HG02852 (cell line): ENCODE measurements around the gene ATOH1.

Experiments used
- ATAC-seq: cut with Tn5 transposase; IDR thresholded peaks from one replicate; pipeline ENCODE4 v1.9.1; 2021; ENCODE audit warnings: mild to moderate bottlenecking, moderate library complexity; ENCODE audit not compliant: unreplicated experiment

Gene ATOH1

DNA sequence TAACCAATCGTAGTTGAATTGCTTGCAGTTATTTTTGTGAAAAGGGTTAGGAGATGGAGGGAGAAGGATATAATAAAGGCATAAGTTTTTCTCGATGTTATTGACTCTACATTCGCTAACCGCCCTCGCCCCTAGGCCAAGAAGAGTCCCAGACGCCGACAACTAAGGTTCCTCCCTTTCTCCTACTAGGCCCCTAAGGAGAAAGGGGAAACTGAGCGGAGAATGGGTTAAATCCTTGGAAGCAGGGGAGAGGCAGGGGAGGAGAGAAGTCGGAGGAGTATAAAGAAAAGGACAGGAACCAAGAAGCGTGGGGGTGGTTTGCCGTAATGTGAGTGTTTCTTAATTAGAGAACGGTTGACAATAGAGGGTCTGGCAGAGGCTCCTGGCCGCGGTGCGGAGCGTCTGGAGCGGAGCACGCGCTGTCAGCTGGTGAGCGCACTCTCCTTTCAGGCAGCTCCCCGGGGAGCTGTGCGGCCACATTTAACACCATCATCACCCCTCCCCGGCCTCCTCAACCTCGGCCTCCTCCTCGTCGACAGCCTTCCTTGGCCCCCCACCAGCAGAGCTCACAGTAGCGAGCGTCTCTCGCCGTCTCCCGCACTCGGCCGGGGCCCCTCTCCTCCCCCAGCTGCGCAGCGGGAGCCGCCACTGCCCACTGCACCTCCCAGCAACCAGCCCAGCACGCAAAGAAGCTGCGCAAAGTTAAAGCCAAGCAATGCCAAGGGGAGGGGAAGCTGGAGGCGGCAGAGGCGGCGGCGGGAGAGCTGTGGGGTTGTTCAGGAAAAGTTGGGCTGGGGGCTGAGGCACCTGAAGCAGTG, 5.9 kb downstream of the ATOH1 start:
- no peak for ATAC-seq

DNA sequence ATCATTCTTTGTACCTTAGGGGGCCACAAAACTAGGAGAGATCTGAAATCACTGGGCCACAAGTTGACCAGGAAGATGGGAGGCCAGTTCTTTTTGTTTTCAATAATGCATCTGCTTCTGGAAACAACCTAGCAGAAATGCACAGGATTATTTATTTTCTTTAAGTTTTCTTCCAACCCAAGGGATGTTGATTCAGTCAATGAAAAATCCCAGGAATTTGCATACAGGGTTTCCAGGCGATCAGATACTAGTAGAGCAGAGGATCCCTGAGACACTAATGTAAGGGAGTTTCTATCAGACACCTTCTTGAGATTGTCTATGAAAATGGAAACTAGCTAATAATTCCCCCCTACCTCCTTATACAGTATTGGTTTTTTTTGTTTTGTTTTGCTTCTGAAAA, 7.4 kb downstream of the ATOH1 start:
- no peak for ATAC-seq

- no peak for ATAC-seq
Observed at GRCh38 chr4:93839704-93840103, 11.2 kb downstream of the ATOH1 start.

- ATAC-seq: no peak
Observed at GRCh38 chr4:93841803-93842345, 13.3 kb downstream of the ATOH1 start.

DNA sequence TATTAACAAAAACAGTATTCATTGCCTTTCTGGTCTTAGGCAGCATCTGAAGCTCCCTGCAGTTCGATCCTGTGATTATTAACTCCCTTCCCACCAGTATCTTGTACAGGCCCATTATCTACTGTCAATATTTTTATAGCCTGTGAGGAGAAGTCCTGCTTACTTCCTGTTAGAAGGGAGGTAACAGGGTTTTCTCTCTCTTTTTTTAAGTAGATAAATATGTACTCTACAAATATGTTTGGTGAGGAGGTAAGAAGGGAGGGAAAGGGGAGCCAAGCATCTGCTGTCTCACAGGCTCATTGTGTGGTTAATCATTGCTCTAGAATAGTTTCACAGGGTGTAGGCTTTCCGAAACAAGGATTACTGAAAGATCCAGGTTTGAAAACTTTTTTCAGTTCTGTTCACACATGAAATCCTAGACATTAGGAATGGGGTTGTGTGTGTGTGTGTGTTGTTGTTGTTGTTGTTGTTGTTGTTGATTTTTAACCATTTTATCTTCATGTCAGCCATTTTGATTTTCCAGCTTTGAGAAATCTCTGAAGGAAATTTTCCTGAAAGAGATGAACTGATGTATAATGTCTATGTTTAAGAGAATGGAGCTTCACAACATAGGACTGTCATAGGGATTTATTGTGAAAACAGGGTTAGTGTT, 14.2 kb downstream of the ATOH1 start:
- no peak for ATAC-seq

DNA sequence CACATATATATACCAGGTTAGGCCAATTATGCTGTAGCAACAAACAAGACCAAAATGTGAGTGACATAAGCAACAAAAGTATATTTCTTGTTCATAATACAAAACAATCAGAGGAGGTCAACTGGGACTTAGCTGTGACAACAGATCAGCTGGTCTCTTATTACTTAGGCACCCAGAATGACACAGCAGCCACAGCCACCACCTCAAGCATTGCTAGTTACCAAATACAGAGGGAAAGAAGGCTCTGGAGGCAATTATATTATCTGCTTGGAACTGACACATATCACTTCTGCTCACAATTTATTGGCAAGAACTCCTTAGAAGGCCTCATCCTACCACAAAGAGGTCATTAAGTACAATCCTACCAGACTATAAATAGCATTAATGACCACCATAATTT, 15.2 kb downstream of the ATOH1 start:
- ATAC-seq: no peak

- no peak for ATAC-seq
Observed at GRCh38 chr4:93852680-93853079, 24.1 kb downstream of the ATOH1 start.

- ATAC-seq: no peak
Observed at GRCh38 chr4:93855926-93856325, 27.4 kb downstream of the ATOH1 start.

- ATAC-seq: no peak
Observed at GRCh38 chr4:93865650-93866049, 37.1 kb downstream of the ATOH1 start.

- no peak for ATAC-seq
Observed at GRCh38 chr4:93867416-93868001, 39.0 kb downstream of the ATOH1 start.

GRCh38 chr4:93870876-93871458, 42.4 kb downstream of the ATOH1 start:
- no peak for ATAC-seq

DNA sequence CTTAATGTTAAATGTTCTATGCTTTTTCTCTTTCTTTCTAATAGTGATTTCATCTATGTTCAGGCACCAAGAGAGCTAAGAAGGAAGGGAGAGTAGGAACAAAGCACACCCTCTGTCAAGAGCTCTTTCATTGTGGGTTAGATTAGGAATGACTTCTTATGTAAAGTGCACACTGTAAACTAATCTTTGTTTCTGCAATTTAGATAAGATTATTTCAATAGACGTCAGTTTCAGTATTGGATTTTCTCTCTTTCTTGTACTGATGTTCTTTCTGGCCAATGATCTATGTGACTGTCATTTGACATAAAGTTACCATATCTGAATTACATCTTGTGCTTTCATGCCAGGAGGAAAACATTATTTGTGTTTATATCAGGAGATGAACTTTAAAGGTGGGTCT, 48.2 kb downstream of the ATOH1 start:
- ATAC-seq: no peak

DNA sequence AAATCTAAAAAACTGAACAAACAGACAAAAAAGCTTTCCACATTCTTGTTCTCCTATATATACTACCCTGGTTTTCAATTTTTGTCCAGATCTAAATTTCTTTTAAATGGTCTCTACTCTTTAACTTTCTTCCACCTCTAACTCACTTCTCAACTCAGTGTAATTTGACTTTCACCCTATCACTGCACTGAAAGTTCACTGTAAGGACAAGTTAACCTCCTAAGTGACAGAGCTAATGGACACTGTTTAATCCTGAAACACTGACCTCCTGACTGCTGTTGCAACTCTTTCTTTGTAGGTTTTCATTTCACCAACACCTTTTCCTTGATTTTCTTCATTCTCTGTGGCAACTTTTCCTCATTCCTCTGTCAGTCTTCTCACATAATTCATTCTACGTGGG, 50.0 kb downstream of the ATOH1 start:
- no peak for ATAC-seq

GRCh38 chr4:93879919-93880318, 51.4 kb downstream of the ATOH1 start:
- ATAC-seq: peak; percentile 91
